Measurements from ENCODE around the gene IRAG1.

DNA sequence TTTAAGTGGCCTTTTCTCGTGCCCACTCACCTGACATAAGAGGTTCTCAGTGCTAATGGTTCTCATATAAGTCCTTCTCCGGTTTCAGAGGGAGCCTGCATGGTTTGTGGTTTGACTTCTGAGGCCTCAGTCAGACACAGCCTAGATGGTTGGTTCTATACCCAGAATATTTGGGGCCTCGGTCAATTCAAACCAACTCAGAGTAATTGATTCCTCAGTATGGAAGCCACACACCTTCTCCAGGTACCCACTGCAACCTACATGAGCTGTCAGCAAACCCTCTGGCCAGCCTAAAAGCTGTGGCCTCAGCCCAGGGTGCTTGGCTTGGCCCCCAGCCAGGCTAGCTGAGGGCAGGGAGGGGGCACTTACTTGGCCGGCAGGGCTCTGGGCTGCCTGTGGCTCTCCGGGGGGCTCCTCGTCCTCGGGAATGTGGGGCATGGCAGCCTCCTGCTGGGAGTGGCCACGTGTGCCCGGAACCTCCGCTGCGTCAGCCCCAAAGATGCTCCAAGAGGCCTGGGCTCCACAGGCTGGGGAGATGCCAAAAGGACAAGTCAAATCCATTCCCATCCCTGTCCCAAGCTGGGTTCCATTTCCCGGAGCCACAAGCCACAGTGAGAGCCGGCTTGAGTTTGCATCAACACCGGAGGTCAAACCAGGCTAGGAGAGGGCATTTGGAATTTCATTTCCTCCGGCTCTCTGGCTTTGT, 41.7 kb downstream of the IRAG1 start:
- TF ChIP-seq CTCF (IDR thresholded peaks at IDR 0.05) (no peak), POLR2A (IDR thresholded peaks at IDR 0.05) (no peak)
